Skin epidermis (tissue), 12 donors: ENCODE results near the gene MBLAC1.

Experiments
- H3K27ac ChIP-seq, 21 experiments: fragments of 200-600 bp; sonication (generic) in 11 of 21; one replicate each; pipeline ENCODE4 v1.5.0; 2020; ENCODE audit warnings: mild to moderate bottlenecking in 3 of 21, inconsistent platforms in 2 of 21, moderate library complexity in 2 of 21
- H3K4me3 ChIP-seq, 7 experiments: fragments of 200-600 bp; sonication (generic) in 2 of 7; one replicate each; pipeline ENCODE4 v1.5.0; 2020; ENCODE audit warnings: inconsistent platforms in 2 of 7, mild to moderate bottlenecking in 2 of 7, moderate library complexity in 1 of 7

The MBLAC1 gene, protein sequence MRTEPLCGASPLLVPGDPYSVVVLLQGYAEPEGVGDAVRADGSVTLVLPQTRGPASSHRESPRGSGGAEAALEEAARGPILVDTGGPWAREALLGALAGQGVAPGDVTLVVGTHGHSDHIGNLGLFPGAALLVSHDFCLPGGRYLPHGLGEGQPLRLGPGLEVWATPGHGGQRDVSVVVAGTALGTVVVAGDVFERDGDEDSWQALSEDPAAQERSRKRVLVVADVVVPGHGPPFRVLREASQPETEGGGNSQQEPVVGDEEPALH

GRCh38 chr7:100126931-100127865 lies at the start of gene MBLAC1:
Gene MBLAC1, plus strand, starts transcription at chr7:100126967. Its CDS starts 429 bp downstream, at chr7:100127396.
- H3K4me3 ChIP-seq, result peak within 1 kb of the TSS; percentile 60 to 93 (median 73)
- peak within 1 kb of the TSS; percentile 81 to 99 (median 95) for H3K27ac ChIP-seq

GRCh38 chr7:100077205-100077604 lies 49.6 kb upstream of the MBLAC1 start:
- Histone ChIP-seq H3K4me3 (no peak overlapping the region), H3K27ac (no peak overlapping the region)

DNA sequence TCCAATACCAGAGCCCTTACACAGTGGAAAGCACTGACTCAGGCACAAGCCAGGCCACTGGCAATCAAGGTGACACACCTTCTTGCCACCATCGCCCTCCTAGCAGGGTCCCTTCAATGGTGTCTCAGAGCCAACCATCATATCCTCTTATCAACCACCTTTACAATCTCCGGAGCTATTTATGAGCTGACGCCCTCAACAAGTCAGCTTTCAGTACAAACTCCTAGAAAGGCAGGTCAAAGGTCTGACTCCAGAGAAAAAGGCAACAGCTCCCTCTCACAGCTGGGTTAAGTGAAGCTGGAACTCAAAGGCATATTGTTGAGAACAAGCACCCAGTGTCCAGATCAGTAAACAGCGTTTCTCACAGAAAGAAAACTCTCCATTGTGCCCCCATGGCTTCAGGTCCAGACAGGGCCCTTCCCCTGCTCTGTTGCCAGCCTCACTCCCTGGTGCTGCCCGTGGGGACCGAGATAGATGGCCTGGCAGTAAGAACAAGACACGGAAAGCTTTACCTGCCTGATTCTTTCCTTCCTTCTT lies 47.7 kb upstream of the MBLAC1 start:
- Histone ChIP-seq H3K27ac (peak overlapping the region in 1 of 21 experiments; percentile 7), H3K4me3 (no peak overlapping the region)

- Histone ChIP-seq H3K27ac (peak overlapping the region; percentile 73 to 94 (median 90)), H3K4me3 (peak overlapping the region; percentile 68 to 97 (median 87))
Observed at GRCh38 chr7:100080907-100081534, 45.7 kb upstream of the MBLAC1 start.

GRCh38 chr7:100081535-100082102 lies 45.1 kb upstream of the MBLAC1 start, which contains the start of gene ZNF3:
Gene ZNF3, minus strand, starts transcription at chr7:100081723. Its CDS starts 4,366 bp downstream, at chr7:100077357.
- Histone ChIP-seq H3K27ac (peak within 1 kb of the TSS; percentile 73 to 94 (median 90)), H3K4me3 (peak within 1 kb of the TSS; percentile 68 to 97 (median 87))

DNA sequence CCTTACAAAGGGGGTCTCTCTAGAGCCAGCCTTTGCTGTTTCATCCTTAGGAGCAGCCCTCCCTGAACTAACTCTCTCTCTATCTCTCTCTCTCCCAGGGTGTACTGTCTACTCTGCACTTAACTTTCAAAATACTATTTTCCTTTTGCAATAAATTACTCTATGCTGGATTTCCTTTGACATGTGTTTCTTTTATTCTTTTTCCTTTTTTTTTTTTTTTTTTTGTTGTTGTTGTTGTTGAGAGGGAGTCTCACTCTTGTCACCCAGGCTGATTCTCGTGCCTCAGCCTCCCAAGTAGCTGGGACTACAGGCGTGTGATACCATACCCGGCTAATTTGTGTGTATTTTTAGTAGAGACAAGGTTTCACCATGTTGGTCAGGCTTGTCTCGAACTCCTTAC lies 43.8 kb upstream of the MBLAC1 start:
- peak overlapping the region in 1 of 21 experiments; percentile 92 for H3K27ac ChIP-seq
- H3K4me3 ChIP-seq, result no peak overlapping the region

- H3K27ac ChIP-seq, result no peak overlapping the region
Observed at GRCh38 chr7:100085515-100085914, 41.3 kb upstream of the MBLAC1 start.

GRCh38 chr7:100087055-100087750 lies 39.6 kb upstream of the MBLAC1 start:
- Histone ChIP-seq H3K4me3 (no peak overlapping the region), H3K27ac (peak overlapping the region in 4 of 21 experiments; percentile 0 to 62 (median 30))

More at GRCh38 chr7:100085515-100085914, 41.3 kb upstream of the MBLAC1 start:
- no peak overlapping the region for H3K4me3 ChIP-seq

DNA sequence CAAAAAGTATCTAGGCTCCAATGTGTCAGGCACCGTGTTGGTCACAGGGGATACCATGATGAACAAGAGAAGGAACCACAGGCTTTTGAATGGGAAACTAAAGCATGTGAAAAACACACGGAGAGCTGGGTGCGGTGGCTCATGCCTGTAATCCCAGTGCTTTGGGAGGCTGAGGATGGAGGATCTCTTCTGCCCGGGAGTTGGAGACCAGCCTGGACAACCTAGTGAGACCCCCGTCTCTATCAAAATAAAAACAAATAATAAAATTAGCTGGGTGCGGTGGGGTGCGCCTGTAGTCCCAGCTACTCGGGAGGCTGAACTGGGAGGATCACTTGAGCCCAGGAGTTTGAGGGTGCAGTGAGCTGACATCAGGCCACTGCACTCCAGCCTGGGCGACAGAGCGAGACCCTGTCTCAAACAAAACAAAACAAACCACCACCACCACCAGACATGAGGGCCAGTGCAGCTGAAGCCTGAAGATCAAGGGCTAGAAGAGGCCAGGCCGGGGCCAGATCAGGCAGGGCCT lies 38.6 kb upstream of the MBLAC1 start:
- H3K27ac ChIP-seq, result peak overlapping the region in 20 of 21 experiments; percentile 50 to 96 (median 90)
- H3K4me3 ChIP-seq, result peak overlapping the region; percentile 60 to 83 (median 67)

- H3K27ac ChIP-seq, result peak within 1 kb of the TSS; percentile 31 to 96 (median 89)
- peak within 1 kb of the TSS; percentile 60 to 83 (median 67) for H3K4me3 ChIP-seq
Observed at GRCh38 chr7:100088621-100089457, 37.9 kb upstream of the MBLAC1 start, which contains the start of gene COPS6. Gene COPS6, plus strand, starts transcription at chr7:100088969. Its CDS starts 22 bp downstream, at chr7:100088991.

- Histone ChIP-seq H3K27ac (peak overlapping the region in 20 of 21 experiments; percentile 50 to 96 (median 90)), H3K4me3 (peak overlapping the region; percentile 60 to 83 (median 67))
Observed at GRCh38 chr7:100089458-100090196, 37.1 kb upstream of the MBLAC1 start.

GRCh38 chr7:100090527-100091410 lies 36.0 kb upstream of the MBLAC1 start:
- Histone ChIP-seq H3K27ac (no peak overlapping the region), H3K4me3 (no peak overlapping the region)

- Histone ChIP-seq H3K4me3 (no peak overlapping the region), H3K27ac (no peak overlapping the region)
Observed at GRCh38 chr7:100091411-100092181, 35.2 kb upstream of the MBLAC1 start.

GRCh38 chr7:100093054-100093453 lies 33.7 kb upstream of the MBLAC1 start:
- Histone ChIP-seq H3K4me3 (no peak overlapping the region), H3K27ac (peak overlapping the region in 1 of 21 experiments; percentile 50)

DNA sequence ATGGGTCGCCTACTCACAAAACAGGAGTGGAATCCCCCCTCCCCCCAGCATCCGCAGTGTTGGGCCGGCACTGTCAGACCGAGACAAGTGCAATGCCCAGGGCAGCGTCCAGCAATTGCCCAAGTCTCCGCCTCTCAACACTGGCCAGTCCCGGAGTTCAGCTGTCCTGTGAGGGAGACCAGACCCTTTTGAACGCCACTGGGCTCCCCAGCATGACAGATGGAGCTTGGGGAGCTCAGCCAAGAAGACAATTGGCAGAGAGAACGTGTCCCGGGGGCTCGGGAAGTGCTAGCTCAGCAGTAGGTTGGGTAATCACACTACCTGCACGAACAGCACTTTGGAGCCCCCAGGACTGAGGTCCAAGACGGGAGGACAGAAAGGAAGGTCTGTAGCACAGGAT lies 33.3 kb upstream of the MBLAC1 start:
- Histone ChIP-seq H3K27ac (peak overlapping the region in 1 of 21 experiments; percentile 50), H3K4me3 (no peak overlapping the region)
